NOMO-1 treated with DMSO at 0.1 percent for 48 hours (cell line): ENCODE data around the gene SERPINB12.

Experiments used
- DNase-seq: peaks from one replicate; lab custom pipeline; 2025; ENCODE audit not compliant: unreplicated experiment; lab: John Stamatoyannopoulos, UW

SERPINB12 gene

DNA sequence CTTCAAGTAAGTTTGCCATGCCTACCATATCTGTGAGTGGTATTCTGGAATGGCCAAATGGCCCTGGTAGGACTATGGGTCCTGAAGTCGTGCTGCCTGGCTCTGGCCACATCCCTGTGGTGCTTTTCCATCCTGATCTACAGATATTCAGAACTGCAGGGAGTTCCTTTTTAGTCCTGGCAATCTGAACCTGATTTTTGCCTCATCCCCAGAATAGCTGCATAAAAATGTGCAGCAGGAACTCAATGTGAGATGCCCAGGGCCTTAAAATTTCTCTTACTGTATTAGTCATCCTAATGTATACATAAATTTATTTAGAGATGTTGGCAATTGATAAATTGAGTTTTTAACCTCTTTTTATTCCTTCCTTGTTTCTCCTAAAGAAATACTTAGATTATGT lies 50.3 kb downstream of the SERPINB12 start:
- DNase-seq: no peak

DNA sequence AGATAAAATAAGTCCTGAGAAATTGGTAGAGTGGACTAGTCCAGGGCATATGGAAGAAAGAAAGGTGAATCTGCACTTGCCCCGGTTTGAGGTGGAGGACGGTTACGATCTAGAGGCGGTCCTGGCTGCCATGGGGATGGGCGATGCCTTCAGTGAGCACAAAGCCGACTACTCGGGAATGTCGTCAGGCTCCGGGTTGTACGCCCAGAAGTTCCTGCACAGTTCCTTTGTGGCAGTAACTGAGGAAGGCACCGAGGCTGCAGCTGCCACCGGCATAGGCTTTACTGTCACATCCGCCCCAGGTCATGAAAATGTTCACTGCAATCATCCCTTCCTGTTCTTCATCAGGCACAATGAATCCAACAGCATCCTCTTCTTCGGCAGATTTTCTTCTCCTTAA lies 54.8 kb downstream of the SERPINB12 start:
- no peak for DNase-seq

DNA sequence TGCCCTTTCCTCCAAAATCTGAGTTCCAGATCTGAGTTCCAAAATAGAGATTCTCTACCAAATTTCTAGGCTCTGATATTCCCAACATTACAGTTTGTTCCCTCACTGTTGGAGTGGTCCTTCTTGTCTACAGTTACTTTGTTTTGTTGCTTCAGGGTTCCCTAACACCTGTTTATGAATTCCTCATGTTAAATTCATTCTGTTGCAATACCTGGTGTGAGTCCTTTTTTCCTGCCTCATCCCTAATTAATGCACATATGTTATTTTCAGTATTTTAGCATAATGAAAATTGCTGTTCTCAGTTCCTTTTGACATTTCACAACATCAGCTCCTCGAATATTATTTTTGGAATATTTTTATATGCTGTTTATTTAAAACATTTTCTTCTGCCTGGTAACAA lies 61.2 kb downstream of the SERPINB12 start:
- DNase-seq: no peak

DNA sequence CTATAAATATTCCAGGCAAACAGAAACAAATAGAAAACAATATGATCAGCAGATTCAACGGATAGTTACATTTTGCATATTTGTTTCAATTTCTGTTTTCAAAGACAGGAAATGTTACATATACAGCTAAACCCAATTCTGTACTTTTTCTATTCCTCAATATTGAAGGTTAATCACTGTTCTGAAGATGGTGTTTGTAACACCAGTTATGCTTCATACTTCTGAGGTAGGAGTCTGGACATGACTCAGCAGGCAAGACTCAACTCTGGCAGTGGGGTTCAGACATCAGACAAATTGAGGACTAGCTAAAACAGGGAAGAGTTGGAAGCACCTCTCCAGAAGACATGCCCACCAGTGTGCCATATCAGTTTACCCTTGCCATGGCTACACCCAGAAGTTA lies 61.6 kb downstream of the SERPINB12 start:
- DNase-seq: peak; percentile 3

DNA sequence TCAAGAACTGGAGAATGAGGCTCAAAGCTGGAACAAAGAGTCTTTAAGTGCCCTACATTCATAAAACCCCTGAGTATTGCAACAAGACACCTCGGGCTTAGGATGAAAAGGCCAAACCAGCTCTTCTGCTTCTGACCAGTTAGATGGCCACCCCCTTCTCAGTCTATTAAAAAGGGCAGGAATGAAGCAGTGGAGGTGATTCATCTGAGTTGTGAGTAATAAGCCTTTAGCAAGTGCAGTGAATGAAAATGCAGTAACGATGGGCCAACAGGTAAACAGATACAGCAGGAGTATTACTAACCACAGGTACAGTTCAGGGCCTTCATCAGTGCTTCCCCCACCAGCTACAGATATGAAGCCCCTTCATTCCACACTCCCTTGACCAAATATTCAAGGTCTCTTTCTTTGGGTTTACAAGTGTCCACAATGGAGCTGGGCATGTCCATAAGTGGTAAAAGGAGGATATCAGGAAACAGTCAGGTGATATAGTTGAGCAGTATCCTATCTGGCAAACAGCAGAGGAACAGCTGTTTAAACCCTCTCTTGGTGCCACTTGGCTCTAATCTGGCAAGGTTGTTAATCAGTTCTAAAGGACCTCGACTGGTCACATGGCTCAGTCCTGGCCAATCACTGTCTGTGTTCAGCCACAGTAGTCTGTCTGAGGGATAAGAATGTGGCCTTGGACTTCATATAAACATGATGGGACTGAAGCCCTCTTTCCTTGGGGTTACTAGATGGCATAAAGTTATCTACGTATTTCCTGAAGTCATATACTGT lies 62.8 kb downstream of the SERPINB12 start:
- DNase-seq: no peak

DNA sequence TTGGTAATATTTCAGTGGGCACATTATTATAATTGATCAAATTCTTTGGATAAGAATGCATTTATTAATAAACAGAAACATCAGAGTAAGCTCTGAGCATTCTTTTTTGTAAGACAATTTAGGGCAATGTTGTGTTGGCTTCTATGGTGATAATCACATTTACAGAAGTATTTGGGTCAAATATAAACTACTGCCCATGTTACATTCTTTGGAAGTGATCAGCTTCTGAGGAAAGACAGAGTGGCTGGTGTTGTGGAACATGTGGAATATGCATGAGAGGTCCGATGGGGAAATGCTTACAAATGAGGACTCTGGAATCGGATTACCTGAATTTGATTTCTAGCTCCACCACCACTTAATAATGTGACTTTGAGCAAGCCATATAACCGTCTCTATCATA lies 64.4 kb downstream of the SERPINB12 start:
- no peak for DNase-seq

DNA sequence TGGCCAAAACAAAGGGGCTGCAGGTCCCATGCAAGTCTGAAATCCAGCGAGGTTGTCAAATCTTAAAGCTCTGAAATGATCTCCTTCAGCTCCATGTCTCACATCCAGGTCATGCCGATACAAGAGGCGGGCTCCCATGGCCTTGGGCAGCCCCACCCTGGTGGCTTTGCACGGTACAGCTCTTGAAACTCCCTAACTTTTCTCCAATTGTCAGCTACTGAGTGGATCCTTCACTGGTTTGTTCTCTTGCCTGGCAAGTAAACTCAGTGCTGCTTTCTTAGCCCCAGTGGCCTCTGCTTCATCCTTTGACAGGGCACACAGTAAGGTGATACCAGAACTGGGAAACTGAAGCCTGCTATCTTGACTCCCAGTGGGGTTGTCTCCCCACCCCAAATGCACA lies 71.3 kb downstream of the SERPINB12 start:
- DNase-seq: no peak

DNA sequence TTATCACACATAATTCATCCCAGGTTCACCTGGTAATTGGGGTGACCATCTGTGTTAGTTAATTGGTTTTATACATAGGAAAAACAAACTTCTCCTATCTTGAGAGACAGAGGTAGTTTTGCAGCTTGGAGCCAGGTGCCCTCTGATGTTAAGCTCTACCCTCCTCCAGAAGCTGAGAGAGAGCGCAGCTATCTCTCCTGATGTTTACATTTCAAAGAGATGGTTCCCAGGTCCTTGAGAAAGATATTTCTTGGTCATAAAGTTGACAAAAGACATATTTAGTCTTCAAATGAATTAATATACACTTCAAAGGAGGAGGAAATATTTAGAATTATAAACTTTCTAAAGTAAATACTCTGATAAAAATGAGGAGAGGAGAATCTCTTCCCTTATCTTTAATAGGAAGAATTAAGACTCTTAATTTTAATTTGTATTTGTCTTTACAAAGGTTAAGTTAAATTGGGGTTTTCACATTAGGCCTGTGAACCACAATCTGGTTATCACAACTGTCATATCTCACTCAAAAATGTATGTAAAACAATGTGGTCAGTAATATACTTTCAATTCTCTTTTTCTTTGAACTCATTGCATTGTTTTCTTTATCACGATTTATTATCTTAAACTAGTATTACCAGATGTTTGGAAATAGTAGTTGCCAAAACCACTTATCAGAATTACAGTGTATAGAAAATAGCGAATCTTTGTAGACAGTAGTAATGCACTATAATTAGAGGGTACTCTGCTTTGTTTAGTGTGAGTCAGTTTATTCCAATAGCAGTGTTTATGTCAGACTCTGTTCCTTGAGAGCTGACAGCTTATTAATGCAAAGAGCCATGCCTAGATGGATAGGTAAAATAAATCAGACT lies 75.1 kb downstream of the SERPINB12 start:
- DNase-seq: peak; percentile 63

DNA sequence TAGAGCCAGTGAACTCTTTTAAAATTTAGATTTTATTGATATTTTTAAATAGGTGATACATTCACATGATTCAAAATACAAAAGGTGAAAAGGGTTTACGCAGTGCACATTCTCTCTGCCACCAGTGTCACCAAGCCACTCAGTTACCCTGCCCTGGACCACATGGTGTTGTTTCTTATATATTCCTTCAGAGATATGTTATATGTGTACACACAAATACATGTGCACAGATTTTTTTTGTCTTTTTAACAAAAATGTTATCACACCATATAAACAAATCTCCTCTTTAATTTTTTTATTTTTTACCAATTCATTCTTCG lies 75.7 kb downstream of the SERPINB12 start:
- DNase-seq: no peak
